ENCODE results near the gene OR5D13.

OR5D13 gene, protein sequence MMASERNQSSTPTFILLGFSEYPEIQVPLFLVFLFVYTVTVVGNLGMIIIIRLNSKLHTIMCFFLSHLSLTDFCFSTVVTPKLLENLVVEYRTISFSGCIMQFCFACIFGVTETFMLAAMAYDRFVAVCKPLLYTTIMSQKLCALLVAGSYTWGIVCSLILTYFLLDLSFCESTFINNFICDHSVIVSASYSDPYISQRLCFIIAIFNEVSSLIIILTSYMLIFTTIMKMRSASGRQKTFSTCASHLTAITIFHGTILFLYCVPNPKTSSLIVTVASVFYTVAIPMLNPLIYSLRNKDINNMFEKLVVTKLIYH

GRCh38 chr11:55773138-55773537 is at the start of gene OR5D13:
Gene OR5D13 (plus strand): TSS chr11:55773438. CDS start chr11:55773438, 0 bp downstream.
- no peak for DNase-seq (ENCODE audit: low read depth in 4 of 4, low spot score in 1 of 4)

DNA sequence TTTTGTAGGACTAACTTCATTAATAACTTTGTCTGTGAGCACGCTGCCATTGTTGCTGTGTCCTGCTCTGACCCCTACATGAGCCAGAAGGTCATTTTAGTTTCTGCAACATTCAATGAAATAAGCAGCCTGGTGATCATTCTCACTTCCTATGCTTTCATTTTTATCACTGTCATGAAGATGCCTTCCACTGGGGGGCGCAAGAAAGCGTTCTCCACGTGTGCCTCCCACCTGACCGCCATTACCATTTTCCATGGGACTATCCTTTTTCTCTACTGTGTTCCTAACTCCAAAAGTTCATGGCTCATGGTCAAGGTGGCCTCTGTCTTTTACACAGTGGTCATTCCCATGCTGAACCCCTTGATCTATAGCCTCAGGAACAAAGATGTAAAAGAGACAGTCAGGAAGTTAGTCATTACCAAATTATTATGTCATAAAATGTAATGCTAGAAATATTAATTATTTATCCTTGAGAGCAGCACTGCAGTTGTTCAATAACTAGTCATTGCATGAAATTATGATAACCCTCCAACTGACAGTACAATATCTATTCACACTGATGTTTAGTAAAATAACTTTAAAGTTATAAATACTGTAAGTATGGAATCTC is 46.4 kb upstream of the OR5D13 start:
- DNase-seq (ENCODE audit: low read depth in 4 of 4, low spot score in 1 of 4), result no peak

DNA sequence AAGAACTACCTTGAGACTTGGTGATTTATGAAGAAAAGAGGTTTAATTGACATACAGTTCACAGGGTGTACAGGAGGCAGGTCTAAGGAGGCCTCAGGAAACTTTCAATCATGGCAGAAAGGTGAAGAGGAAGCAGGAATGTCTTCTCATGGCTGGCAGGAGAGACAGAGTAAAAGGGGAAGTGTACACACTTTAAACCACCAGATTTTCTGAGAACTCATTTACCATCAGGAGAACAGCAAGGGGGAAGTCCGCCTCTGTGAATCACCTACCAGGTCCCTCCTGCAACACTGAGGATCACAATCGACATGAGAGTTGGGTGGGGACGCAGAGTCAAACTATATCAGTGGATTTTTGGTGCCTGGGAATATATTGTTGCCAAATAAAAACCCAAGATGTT is 40.3 kb upstream of the OR5D13 start:
- no peak for DNase-seq (ENCODE audit: low read depth in 4 of 4, low spot score in 1 of 4)

DNA sequence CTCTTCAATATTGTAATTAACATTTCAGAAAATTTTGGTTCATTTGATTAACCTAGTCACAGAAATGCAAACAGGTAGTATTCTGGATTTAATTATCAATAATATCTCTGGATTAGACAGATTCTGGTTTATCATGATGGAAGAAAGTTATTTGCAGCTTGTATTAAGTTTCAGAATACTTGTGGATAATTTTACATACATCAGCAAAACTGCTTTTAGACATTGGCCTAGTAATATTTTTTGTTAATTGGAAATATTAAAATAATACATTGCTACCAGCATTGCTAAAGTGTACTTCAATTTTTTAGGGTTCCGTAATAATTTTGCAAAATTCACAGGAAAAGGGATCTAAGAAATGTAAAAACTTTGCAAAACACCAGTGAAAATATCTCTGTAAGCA is 18.4 kb downstream of the OR5D13 start:
- DNase-seq (ENCODE audit: low read depth in 4 of 4, low spot score in 1 of 4), result no peak

- DNase-seq (ENCODE audit: low read depth in 4 of 4, low spot score in 1 of 4), result no peak
These were observed 20.1 kb downstream of the OR5D13 start for GRCh38 chr11:55793321-55793720.

- no peak for DNase-seq (ENCODE audit: low read depth in 4 of 4, low spot score in 1 of 4)
These were observed 22.0 kb downstream of the OR5D13 start, which contains the start of gene OR5D14 for GRCh38 chr11:55795256-55795655. Gene OR5D14 (plus strand): TSS chr11:55795556. CDS start chr11:55795556, 0 bp downstream.

DNA sequence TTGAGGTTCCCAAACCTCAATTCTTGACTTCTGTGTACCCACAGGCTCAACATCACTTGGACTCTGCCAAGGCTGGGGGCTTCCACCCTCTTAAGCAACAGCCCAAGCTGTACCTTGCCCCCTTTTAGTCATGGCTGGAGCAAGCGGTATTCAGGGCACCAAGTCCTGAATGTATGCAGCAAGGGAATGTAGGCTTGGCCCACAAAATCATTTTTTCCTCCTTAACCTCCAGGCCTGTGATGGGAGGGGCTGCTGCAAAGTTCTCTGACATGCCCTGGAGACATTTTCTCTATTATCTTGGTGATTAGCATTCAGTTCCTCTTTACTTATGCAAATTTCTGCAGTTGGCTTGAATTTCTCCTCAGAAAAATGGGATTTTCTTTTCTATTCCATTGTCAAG is 33.0 kb downstream of the OR5D13 start:
- DNase-seq (ENCODE audit: low read depth in 4 of 4, low spot score in 1 of 4), result no peak

DNA sequence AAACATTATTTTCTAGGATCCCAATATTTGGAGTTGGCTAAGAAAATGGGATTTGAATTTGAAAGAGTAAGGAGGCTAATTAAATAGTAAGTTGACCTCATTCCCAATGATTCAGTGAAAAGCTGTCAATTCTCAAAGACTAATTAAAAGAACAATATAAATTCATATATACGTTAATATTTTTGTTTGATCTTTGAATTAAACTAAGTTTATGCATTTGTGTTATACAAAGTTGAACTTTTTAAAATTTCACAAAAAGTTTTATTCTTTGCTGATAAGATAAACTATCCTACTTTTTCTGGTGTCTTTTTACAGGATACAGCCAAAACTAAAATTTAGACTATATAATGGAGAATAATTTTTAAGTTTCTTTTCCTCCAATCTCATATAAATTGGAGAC is 37.8 kb downstream of the OR5D13 start, which contains the start of gene OR5L1:
TSS of gene OR5L1 (plus strand) at position 301 of the 400 bp plus-strand sequence. CDS start 100 bp downstream, outside the sequence.
- DNase-seq (ENCODE audit: low read depth in 4 of 4, low spot score in 1 of 4), result no peak

DNA sequence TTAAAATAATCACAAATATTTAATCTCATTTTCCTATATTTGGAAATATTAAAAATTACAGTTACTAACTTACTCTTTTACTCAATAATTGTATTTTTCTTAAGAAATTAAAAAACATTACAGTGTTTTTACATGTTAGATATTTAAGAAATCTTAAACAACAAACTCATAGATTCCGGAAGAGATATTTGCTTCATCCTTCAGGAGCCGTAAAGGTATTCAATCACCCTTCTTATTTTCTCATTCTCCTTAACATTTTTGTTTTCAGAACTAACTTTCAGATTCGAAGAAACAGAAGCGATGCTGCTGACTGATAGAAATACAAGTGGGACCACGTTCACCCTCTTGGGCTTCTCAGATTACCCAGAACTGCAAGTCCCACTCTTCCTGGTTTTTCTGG is 46.1 kb downstream of the OR5D13 start, which contains the start of gene OR5D18:
TSS of gene OR5D18 (plus strand) at position 301 of the 400 bp plus-strand sequence. CDS start at position 301, 0 bp downstream.
- no peak for DNase-seq (ENCODE audit: low read depth in 4 of 4, low spot score in 1 of 4)
